Measurements from ENCODE around the gene DGKQ. TPM values are rescaled to one million over a fixed set of nuclear protein-coding genes. Genes with fewer than 3 reads are reported as not detected.
A peak's percentile ranks its signal among the peaks of the same experiment; 100 is the strongest.

DGKQ gene
- total and polyA plus RNA-seq, 9 of the 15 experiments (the other 6 are each of a cell fraction or from before 2014, with no cell fraction given) = 0.17 to 22.0 (median 5.6) TPM

DNA sequence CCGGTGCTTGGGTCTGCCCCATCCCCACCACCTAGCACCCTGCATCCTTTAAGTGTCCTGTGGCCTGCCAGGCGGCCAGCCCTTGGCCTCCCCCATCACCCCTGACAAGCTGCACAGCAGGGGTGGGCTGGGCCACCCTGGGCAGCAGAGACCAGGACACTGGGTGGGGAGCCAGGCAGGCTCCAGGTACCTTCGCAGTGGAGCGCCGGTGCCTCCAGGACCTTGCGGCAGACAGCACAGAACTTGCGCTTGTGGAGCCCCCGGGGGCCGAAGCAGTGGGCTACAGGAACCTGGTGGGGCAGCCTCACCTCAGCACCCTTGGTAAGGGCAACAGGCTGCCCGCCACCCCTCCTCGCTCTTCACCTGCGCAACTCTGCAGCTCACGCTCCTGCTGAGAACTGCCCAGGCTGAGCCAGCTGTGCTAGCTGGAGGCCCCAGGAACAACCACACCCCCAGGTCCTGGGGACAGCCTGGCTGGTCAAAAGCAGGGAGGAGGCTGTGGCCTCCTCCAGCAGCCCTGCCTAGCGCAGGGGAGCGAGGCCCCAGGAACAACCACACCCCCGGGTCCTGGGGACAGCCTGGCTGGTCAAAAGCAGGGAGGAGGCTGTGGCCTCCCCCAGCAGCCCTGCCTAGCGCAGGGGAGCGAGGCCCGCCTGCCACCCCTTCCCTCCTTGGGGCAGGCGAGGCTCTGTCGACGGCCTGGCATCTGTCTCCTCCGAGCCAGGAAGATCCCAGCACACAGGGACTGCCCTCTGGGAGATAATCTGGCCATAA, 4.6 kb downstream of the DGKQ start (continued):
- peak; percentile 6 for TF ChIP-seq PCBP1 (IDR thresholded peaks at IDR 0.05; ENCODE audit: low read depth, low read length, poor library complexity, severe bottlenecking)
- TF ChIP-seq TGIF2 (CRISPR knock-in tag; IDR thresholded peaks at IDR 0.05) = no peak
- no peak for TF ChIP-seq HMGN3 (IDR thresholded peaks at IDR 0.05; ENCODE audit: borderline replicate concordance, extremely low read depth, insufficient read length, low read depth, low read length)
- no peak for TF ChIP-seq RAD21 (CRISPR knock-in tag; conservative IDR thresholded peaks at IDR 0.05 in 1 of 2, IDR thresholded peaks at IDR 0.05 in 1 of 2)
- TF ChIP-seq PURB (CRISPR knock-in tag; IDR thresholded peaks at IDR 0.05; ENCODE audit: low read depth) = no peak
- no peak for TF ChIP-seq CHD1 (IDR thresholded peaks at IDR 0.05; ENCODE audit: low read length)
- TF ChIP-seq TSC22D4 (tag; IDR thresholded peaks at IDR 0.05) = no peak
- no peak for TF ChIP-seq FOXK1 (CRISPR knock-in tag; IDR thresholded peaks at IDR 0.05; ENCODE audit: borderline replicate concordance)
- no peak for TF ChIP-seq PPARD (CRISPR knock-in tag; IDR thresholded peaks at IDR 0.05)
- TF ChIP-seq ZKSCAN8 (CRISPR knock-in tag; IDR thresholded peaks at IDR 0.05) = no peak
- peak; percentile 57; the same call in 1 of the 2 replicates for TF ChIP-seq POLR2G (IDR thresholded peaks at IDR 0.05; ENCODE audit: low read depth, low read length)
- no peak for TF ChIP-seq SOX6 (IDR thresholded peaks at IDR 0.05)
- TF ChIP-seq RBFOX2 (IDR thresholded peaks at IDR 0.05; ENCODE audit: low read depth, low read length) = peak; percentile 25; the same call in 1 of the 2 replicates
- TF ChIP-seq, protein P1, sequence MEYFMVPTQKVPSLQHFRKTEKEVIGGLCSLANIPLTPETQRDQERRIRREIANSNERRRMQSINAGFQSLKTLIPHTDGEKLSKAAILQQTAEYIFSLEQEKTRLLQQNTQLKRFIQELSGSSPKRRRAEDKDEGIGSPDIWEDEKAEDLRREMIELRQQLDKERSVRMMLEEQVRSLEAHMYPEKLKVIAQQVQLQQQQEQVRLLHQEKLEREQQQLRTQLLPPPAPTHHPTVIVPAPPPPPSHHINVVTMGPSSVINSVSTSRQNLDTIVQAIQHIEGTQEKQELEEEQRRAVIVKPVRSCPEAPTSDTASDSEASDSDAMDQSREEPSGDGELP (CRISPR knock-in tag; IDR thresholded peaks at IDR 0.05; ENCODE audit: borderline replicate concordance) = no peak
- TF ChIP-seq RBM25 (IDR thresholded peaks at IDR 0.05; ENCODE audit: low read depth, low read length, severe bottlenecking) = no peak
